Nephron (organoid): ENCODE results near the gene ADARB2.

ENCODE experiments used
- H3K27ac Mint-ChIP-seq, 3 experiments: 2 replicates each; pipeline ENCODE4 v1.8.0; 2020; ENCODE audit warnings: mixed read lengths in 3 of 3, mild to moderate bottlenecking in 2 of 3, moderate library complexity in 1 of 3
- H3K27me3 Mint-ChIP-seq: 2 replicates; pipeline ENCODE4 v1.8.0; 2021; ENCODE audit warnings: low read depth, mild to moderate bottlenecking, moderate library complexity, mixed read lengths
- H3K36me3 Mint-ChIP-seq: 2 replicates; pipeline ENCODE4 v1.8.0; 2020; ENCODE audit warnings: low read depth, mixed read lengths
- H3K4me1 Mint-ChIP-seq: 2 replicates; pipeline ENCODE4 v1.8.0; 2020; ENCODE audit warnings: mixed read lengths
- H3K4me3 Mint-ChIP-seq, 3 experiments: 2 replicates each; pipeline ENCODE4 v1.8.0; 2020; ENCODE audit warnings: mild to moderate bottlenecking in 3 of 3, mixed read lengths in 3 of 3, moderate library complexity in 2 of 3
- H3K9me3 Mint-ChIP-seq: 2 replicates; pipeline ENCODE4 v1.8.0; 2020; ENCODE audit warnings: mixed read lengths
- CTCF ChIP-seq, 3 experiments: fragments of 200-600 bp; sonication (generic); IDR thresholded peaks; one replicate each; pipeline ENCODE4 v1.5.0; 2021; ENCODE audit warnings: antibody characterized with exemption in 3 of 3; ENCODE audit not compliant: unreplicated experiment in 3 of 3

The ADARB2 gene

GRCh38 chr10:1673568-1674345 is 63.6 kb downstream of the ADARB2 start:
- Mint-ChIP-seq H3K27ac (no peak overlapping the region), H3K9me3 (no peaks in the 10 kb centered on the region), H3K4me3 (no peak overlapping the region), H3K36me3 (no peaks in the 10 kb centered on the region), H3K27me3 (peaks cover 8% of the 10 kb centered on the region), H3K4me1 (no peaks in the 10 kb centered on the region)
- TF ChIP-seq CTCF (IDR thresholded peaks at IDR 0.05; ENCODE audit: unreplicated experiment in 3 of 3) = no peak

GRCh38 chr10:1672001-1672781 is 65.1 kb downstream of the ADARB2 start:
- no peaks in the 10 kb centered on the region for H3K36me3 Mint-ChIP-seq
- H3K27me3 Mint-ChIP-seq = peaks cover 8% of the 10 kb centered on the region
- no peak for TF ChIP-seq CTCF (IDR thresholded peaks at IDR 0.05; ENCODE audit: unreplicated experiment in 3 of 3)
- no peak overlapping the region for H3K4me3 Mint-ChIP-seq
- no peak overlapping the region for H3K27ac Mint-ChIP-seq
- no peaks in the 10 kb centered on the region for H3K4me1 Mint-ChIP-seq
- H3K9me3 Mint-ChIP-seq = no peaks in the 10 kb centered on the region

- no peak overlapping the region for H3K4me3 Mint-ChIP-seq
- H3K36me3 Mint-ChIP-seq = no peaks in the 10 kb centered on the region
- H3K27me3 Mint-ChIP-seq = peaks cover 8% of the 10 kb centered on the region
- H3K27ac Mint-ChIP-seq = no peak overlapping the region
- no peaks in the 10 kb centered on the region for H3K4me1 Mint-ChIP-seq
- TF ChIP-seq CTCF (IDR thresholded peaks at IDR 0.05; ENCODE audit: unreplicated experiment in 3 of 3) = no peak
- no peaks in the 10 kb centered on the region for H3K9me3 Mint-ChIP-seq
Measured at GRCh38 chr10:1671366-1672000, 65.8 kb downstream of the ADARB2 start.

GRCh38 chr10:1670541-1671365 is 66.6 kb downstream of the ADARB2 start:
- peaks cover 8% of the 10 kb centered on the region for H3K27me3 Mint-ChIP-seq
- H3K4me3 Mint-ChIP-seq = no peak overlapping the region
- TF ChIP-seq CTCF (IDR thresholded peaks at IDR 0.05; ENCODE audit: unreplicated experiment in 3 of 3) = no peak
- H3K27ac Mint-ChIP-seq = no peak overlapping the region
- H3K4me1 Mint-ChIP-seq = no peaks in the 10 kb centered on the region
- no peaks in the 10 kb centered on the region for H3K36me3 Mint-ChIP-seq
- H3K9me3 Mint-ChIP-seq = no peaks in the 10 kb centered on the region

GRCh38 chr10:1669433-1669832 is 67.9 kb downstream of the ADARB2 start:
- no peak overlapping the region for H3K4me3 Mint-ChIP-seq
- H3K36me3 Mint-ChIP-seq = no peaks in the 10 kb centered on the region
- no peak overlapping the region for H3K27ac Mint-ChIP-seq
- TF ChIP-seq CTCF (IDR thresholded peaks at IDR 0.05; ENCODE audit: unreplicated experiment in 3 of 3) = no peak
- H3K4me1 Mint-ChIP-seq = no peaks in the 10 kb centered on the region
- H3K27me3 Mint-ChIP-seq = peaks cover under 1% of the 10 kb centered on the region
- H3K9me3 Mint-ChIP-seq = no peaks in the 10 kb centered on the region
